HCT116 (cell line): Measurements from ENCODE around the gene SEMA7A. TPM values are rescaled to one million over a fixed set of nuclear protein-coding genes. Genes with fewer than 3 reads are reported as not detected.

Experiments used
- ATAC-seq: fragments of 200-7000 bp; cut with Tn5 transposase; 2 replicates; pipeline ENCODE4 v1.9.1; 2020; ENCODE audit warnings: mild to moderate bottlenecking, moderate library complexity
- BruUV-seq: library from RNA; stranded (reverse); fragments of 400-500 nt; replicated peaks from 2 replicates; lab custom pipeline; 2021; lab: Mats Ljungman, UMichigan
- CTCF ChIA-PET: fragments of 300-600 bp; sonication (Branson Sonifier 250); formaldehyde crosslinking; loops from one replicate; lab custom pipeline; 2021; ENCODE audit warnings: antibody characterized with exemption; lab: Charles Lee
- POLR2A ChIA-PET: fragments of 300-600, 350-600 bp; sonication (Branson Sonifier 250); formaldehyde crosslinking; loops from one replicate; lab custom pipeline; 2021; ENCODE audit warnings: antibody characterized with exemption; lab: Charles Lee
- RAD21 ChIA-PET, 2 experiments: fragments of 300-600 bp; sonication (Branson Sonifier 250); formaldehyde crosslinking; loops; one replicate each; lab custom pipeline; 2023; ENCODE audit warnings: low total read pairs in 2 of 2; ENCODE audit not compliant: uncharacterized antibody in 2 of 2, unreplicated experiment in 2 of 2, low non-redundant PET in 1 of 2; lab: Charles Lee
- DNase-seq: peaks from one replicate; pipeline ENCODE4 v3.0.0-alpha.2; 2010; ENCODE audit warnings: low read depth, low spot score
- H2AFZ ChIP-seq: fragments of 200-600 bp; shearing (Covaris generic), sonication (generic); 2 replicates; pipeline ENCODE4 v1.6.1; 2017; ENCODE audit warnings: low read depth, mixed run types, mixed read lengths, antibody characterized with exemption, low read length; ENCODE audit not compliant: poor library complexity, severe bottlenecking
- H3K27ac ChIP-seq: 2 replicates; pipeline ENCODE4 v1.5.1; 2012; ENCODE audit warnings: low read depth, low read length
- H3K27me3 ChIP-seq: fragments of 200-600 bp; sonication (generic); 2 replicates; pipeline ENCODE4 v1.6.1; 2016; ENCODE audit warnings: mixed run types, low read length, mixed read lengths; ENCODE audit not compliant: insufficient read depth
- H3K36me3 ChIP-seq, 2 experiments: fragments of 200-500 bp in 1 of 2; fragments of 200-600 bp in 1 of 2; sonication (Bioruptor generic) in 1 of 2; sonication (generic) in 1 of 2; 2 replicates each; pipeline versions ENCODE4 v1.5.1 to v1.6.1; 2014 to 2016; ENCODE audit warnings: low read length in 2 of 2, inconsistent platforms in 1 of 2, mixed read lengths in 1 of 2, mixed run types in 1 of 2; ENCODE audit not compliant: insufficient read depth in 2 of 2, control insufficient read depth in 1 of 2
- H3K4me1 ChIP-seq, 2 experiments: fragments of 200-600 bp in 1 of 2; sonication (generic) in 1 of 2; 2 replicates each; pipeline versions ENCODE4 v1.5.1 to v1.6.1; 2012 to 2017; ENCODE audit warnings: low read length in 2 of 2, inconsistent platforms in 1 of 2, mild to moderate bottlenecking in 1 of 2, mixed read lengths in 1 of 2, mixed run types in 1 of 2, moderate library complexity in 1 of 2; ENCODE audit not compliant: insufficient read depth in 2 of 2, control insufficient read depth in 1 of 2
- H3K4me2 ChIP-seq: fragments of 200-600 bp; sonication (generic); 2 replicates; pipeline ENCODE4 v1.6.1; 2017; ENCODE audit warnings: mixed run types, low read length, mixed read lengths
- H3K4me3 ChIP-seq, 2 experiments: fragments of 200-600 bp in 1 of 2; sonication (generic) in 1 of 2; replicated peaks in 1 of 2; 2 replicates each; pipeline ENCODE4 v1.5.1; 2011 to 2016; ENCODE audit warnings: low read length in 2 of 2, control low read depth in 1 of 2, low read depth in 1 of 2, mild to moderate bottlenecking in 1 of 2, mixed read lengths in 1 of 2, mixed run types in 1 of 2
- H3K79me2 ChIP-seq: fragments of 200-600 bp; sonication (generic); 2 replicates; pipeline ENCODE4 v1.6.1; 2017; ENCODE audit warnings: mild to moderate bottlenecking, mixed run types, low read length, moderate library complexity, mixed read lengths; ENCODE audit not compliant: insufficient read depth
- H3K9ac ChIP-seq: fragments of 200-600 bp; sonication (generic); 2 replicates; pipeline ENCODE4 v1.6.1; 2016; ENCODE audit warnings: low read length, mixed read lengths
- H3K9me2 ChIP-seq: fragments of 200-600 bp; sonication (generic), shearing (Covaris generic); 2 replicates; pipeline ENCODE4 v1.6.1; 2017; ENCODE audit warnings: mixed run types, mild to moderate bottlenecking, moderate library complexity; ENCODE audit not compliant: insufficient read depth
- H3K9me3 ChIP-seq, 2 experiments: fragments of 200-500 bp in 1 of 2; fragments of 200-600 bp in 1 of 2; sonication (Bioruptor generic) in 1 of 2; sonication (generic) in 1 of 2; 2 replicates each; pipeline ENCODE4 v1.6.1; 2014 to 2017; ENCODE audit warnings: low read length in 2 of 2, mixed read lengths in 2 of 2, inconsistent platforms in 1 of 2, low read depth in 1 of 2, mild to moderate bottlenecking in 1 of 2, mixed run types in 1 of 2, moderate library complexity in 1 of 2; ENCODE audit not compliant: control insufficient read depth in 1 of 2, insufficient read depth in 1 of 2
- H4K20me1 ChIP-seq: fragments of 200-600 bp; sonication (generic), shearing (Covaris generic); 2 replicates; pipeline ENCODE4 v1.6.1; 2017; ENCODE audit warnings: mixed run types, mild to moderate bottlenecking, moderate library complexity; ENCODE audit not compliant: insufficient read depth
- CBX3 ChIP-seq: IDR thresholded peaks from 2 replicates; pipeline ENCODE4 v1.6.1; 2012; ENCODE audit warnings: low read depth
- EGR1 ChIP-seq: IDR thresholded peaks from 2 replicates; pipeline ENCODE4 v1.6.1; 2012; ENCODE audit warnings: low read depth
- ELF1 ChIP-seq: IDR thresholded peaks from 2 replicates; pipeline ENCODE4 v1.6.1; 2012; ENCODE audit warnings: low read depth, borderline replicate concordance
- EZH2 ChIP-seq: fragments of 200-600 bp; sonication (generic); IDR thresholded peaks from 2 replicates; pipeline ENCODE4 v1.6.1; 2017; ENCODE audit warnings: antibody characterized with exemption, mixed run types
- FOSL1 ChIP-seq: IDR thresholded peaks from 2 replicates; pipeline ENCODE4 v1.6.1; 2012; ENCODE audit warnings: low read depth
- POLR2A ChIP-seq: IDR thresholded peaks from 2 replicates; pipeline ENCODE4 v1.7.0; 2011; ENCODE audit warnings: borderline replicate concordance; ENCODE audit not compliant: insufficient read depth, insufficient read length; ENCODE audit errors: extremely low read depth
- RAD21 ChIP-seq: IDR thresholded peaks from 2 replicates; pipeline ENCODE4 v1.6.1; 2012; ENCODE audit warnings: low read depth, mild to moderate bottlenecking
- SIN3A ChIP-seq: IDR thresholded peaks from 2 replicates; pipeline ENCODE4 v1.6.1; 2012; ENCODE audit warnings: low read depth
- SP1 ChIP-seq: IDR thresholded peaks from 2 replicates; pipeline ENCODE4 v1.6.1; 2012; ENCODE audit warnings: low read depth
- SRF ChIP-seq: IDR thresholded peaks from 2 replicates; pipeline ENCODE4 v1.6.1; 2012; ENCODE audit warnings: low read depth
- ZFX ChIP-seq: fragments of 450-650 bp; IDR thresholded peaks from 2 replicates; pipeline ENCODE4 v1.6.1; 2017
- intact Hi-C: fragments of 100-400 bp; cut with micrococcal nuclease; formaldehyde crosslinking; loops from 2 replicates; pipeline ENCODE4 v1.10.0; 2022
- total RNA-seq: library from RNA; stranded (reverse); gene quantifications from one replicate; pipeline ENCODE4 v1.2.1, GENCODE V29; 2021; ENCODE audit not compliant: unreplicated experiment
- TF ChIP-seq, protein P1 (sequence below), 3 experiments: fragments of 200-600 bp in 1 of 3; sonication (generic) in 1 of 3; IDR thresholded peaks in 2 of 3; conservative IDR thresholded peaks in 1 of 3; 2 replicates each; pipeline ENCODE4 v1.5.1; 2012 to 2017; ENCODE audit warnings: low read depth in 2 of 3, low read length in 2 of 3, antibody characterized with exemption in 1 of 3, borderline replicate concordance in 1 of 3, control low read depth in 1 of 3, mild to moderate bottlenecking in 1 of 3, mixed read lengths in 1 of 3, mixed run types in 1 of 3, moderate library complexity in 1 of 3; ENCODE audit not compliant: insufficient read depth in 1 of 3
- TF ChIP-seq, protein P2 (sequence below): IDR thresholded peaks from 2 replicates; pipeline ENCODE4 v1.6.1; 2012
- TF ChIP-seq, protein P3 (sequence below): IDR thresholded peaks from 2 replicates; pipeline ENCODE4 v1.6.1; 2011; ENCODE audit warnings: mild to moderate bottlenecking, low read length, moderate library complexity; ENCODE audit not compliant: insufficient replicate concordance; ENCODE audit errors: extremely low read depth

SEMA7A gene
- total RNA-seq, 1 experiment from 2014 or later, result 13.8 TPM

DNA sequence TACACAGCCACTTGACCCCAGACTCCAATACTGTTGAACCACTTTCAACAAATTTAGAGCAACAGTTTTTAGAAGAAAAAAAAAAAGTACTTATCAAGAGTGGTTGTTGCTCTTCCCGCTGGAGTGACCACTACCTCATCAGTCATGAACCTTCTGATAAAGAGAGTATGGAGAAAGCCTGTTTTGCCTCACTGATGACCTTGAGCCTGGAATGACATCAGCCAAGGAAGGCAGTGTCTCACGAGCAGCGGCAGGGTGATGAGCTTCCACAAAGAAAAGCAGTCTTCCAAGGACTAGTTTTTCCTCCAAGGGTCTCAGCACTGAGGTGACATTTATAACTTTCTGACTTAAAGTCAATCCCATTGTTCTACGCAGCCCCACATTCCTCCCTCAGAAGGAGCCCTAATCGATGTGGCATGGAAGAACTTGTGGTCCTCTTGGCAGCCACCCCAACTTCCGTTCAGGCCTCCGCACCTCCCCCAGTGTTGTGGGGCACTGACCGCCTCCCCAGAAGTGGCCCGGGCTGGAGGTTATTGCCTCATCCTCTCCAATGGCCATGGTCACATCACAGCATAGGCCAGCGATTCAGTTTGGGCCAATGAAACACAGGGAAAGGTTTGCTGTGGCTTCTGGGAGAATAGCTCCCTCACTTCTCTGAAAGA is 64.5 kb downstream of the SEMA7A start (continued):
- TF ChIP-seq, protein P1, sequence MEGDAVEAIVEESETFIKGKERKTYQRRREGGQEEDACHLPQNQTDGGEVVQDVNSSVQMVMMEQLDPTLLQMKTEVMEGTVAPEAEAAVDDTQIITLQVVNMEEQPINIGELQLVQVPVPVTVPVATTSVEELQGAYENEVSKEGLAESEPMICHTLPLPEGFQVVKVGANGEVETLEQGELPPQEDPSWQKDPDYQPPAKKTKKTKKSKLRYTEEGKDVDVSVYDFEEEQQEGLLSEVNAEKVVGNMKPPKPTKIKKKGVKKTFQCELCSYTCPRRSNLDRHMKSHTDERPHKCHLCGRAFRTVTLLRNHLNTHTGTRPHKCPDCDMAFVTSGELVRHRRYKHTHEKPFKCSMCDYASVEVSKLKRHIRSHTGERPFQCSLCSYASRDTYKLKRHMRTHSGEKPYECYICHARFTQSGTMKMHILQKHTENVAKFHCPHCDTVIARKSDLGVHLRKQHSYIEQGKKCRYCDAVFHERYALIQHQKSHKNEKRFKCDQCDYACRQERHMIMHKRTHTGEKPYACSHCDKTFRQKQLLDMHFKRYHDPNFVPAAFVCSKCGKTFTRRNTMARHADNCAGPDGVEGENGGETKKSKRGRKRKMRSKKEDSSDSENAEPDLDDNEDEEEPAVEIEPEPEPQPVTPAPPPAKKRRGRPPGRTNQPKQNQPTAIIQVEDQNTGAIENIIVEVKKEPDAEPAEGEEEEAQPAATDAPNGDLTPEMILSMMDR (IDR thresholded peaks at IDR 0.05 in 2 of 3, conservative IDR thresholded peaks at IDR 0.05 in 1 of 3; ENCODE audit: borderline replicate concordance in 1 of 3, insufficient read depth in 1 of 3, low read depth in 2 of 3, low read length in 2 of 3), result no peak
- TF ChIP-seq ZFX, result no peak
- TF ChIP-seq CBX3, result no peak

DNA sequence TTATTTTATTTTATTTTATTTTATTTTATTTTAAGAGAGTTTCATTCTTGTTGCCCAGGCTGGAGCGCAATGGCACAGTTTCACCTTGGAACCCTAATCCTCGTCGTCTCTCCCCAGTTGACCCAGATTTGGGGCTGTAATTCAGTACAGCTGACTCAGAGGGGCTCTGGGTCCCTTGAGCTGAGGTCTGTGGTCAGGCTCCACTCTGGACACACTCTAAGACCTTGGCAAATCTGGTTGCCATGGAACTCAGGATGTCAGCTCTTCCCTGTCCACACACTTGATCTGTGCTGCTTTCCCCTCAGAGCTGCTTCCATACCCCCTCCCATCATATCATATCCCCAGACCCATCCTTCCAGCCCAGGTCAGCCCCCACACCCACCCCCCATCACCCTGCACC is 65.6 kb downstream of the SEMA7A start:
- Histone ChIP-seq H3K9ac (no peak overlapping the region), H2AFZ (no peak overlapping the region), H3K9me3 (no peaks in the 10 kb centered on the region), H3K4me2 (no peak overlapping the region), H3K79me2 (no peaks in the 10 kb centered on the region), H4K20me1 (no peaks in the 10 kb centered on the region), H3K27me3 (peaks cover 14% of the 10 kb centered on the region), H3K36me3 (no peaks in the 10 kb centered on the region), H3K4me1 (peaks cover 0 to 1% of the 10 kb centered on the region in 2 experiments; a peak in 2 of 4 replicates), H3K27ac (no peak overlapping the region), H3K9me2 (no peaks in the 10 kb centered on the region), H3K4me3 (no peak overlapping the region)
- DNase-seq (no peak), ATAC-seq (no peak)
- TF ChIP-seq, protein P2, sequence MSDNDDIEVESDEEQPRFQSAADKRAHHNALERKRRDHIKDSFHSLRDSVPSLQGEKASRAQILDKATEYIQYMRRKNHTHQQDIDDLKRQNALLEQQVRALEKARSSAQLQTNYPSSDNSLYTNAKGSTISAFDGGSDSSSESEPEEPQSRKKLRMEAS, result no peak
- no peak for TF ChIP-seq SRF
- no peak for TF ChIP-seq FOSL1
- no peak for TF ChIP-seq EZH2
- TF ChIP-seq, protein P3, sequence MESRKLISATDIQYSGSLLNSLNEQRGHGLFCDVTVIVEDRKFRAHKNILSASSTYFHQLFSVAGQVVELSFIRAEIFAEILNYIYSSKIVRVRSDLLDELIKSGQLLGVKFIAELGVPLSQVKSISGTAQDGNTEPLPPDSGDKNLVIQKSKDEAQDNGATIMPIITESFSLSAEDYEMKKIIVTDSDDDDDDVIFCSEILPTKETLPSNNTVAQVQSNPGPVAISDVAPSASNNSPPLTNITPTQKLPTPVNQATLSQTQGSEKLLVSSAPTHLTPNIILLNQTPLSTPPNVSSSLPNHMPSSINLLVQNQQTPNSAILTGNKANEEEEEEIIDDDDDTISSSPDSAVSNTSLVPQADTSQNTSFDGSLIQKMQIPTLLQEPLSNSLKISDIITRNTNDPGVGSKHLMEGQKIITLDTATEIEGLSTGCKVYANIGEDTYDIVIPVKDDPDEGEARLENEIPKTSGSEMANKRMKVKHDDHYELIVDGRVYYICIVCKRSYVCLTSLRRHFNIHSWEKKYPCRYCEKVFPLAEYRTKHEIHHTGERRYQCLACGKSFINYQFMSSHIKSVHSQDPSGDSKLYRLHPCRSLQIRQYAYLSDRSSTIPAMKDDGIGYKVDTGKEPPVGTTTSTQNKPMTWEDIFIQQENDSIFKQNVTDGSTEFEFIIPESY, result no peak
- TF ChIP-seq SP1, result no peak
- no peak for TF ChIP-seq SIN3A
- TF ChIP-seq EGR1, result no peak
- TF ChIP-seq POLR2A, result no peak
- TF ChIP-seq ELF1, result no peak
- no peak for TF ChIP-seq RAD21
- intact Hi-C loops, result no loop called here
- ChIA-PET RAD21 (no interaction called here), POLR2A (no interaction called here), CTCF (interaction anchor here (1.2 kb wide), 1 partner anchor 122 kb away, joined by 3 read pairs; no protein-coding TSS in a partner anchor)
- BruUV-seq, result no TSS peak
